ENCODE data around the gene PCSK4. TPM values are rescaled to one million over a fixed set of nuclear protein-coding genes. Genes with fewer than 3 reads are reported as not detected.

Gene PCSK4
- total and polyA plus RNA-seq, 2 of the 4 experiments (the other 2 are of a cell fraction): 0.72 to 1.7 TPM

- ATAC-seq (ENCODE audit: low read depth) (no peak), DNase-seq (no peak)
- Histone ChIP-seq H3K4me2 (ENCODE audit: low read depth, low read length) (no peak overlapping the region), H3K56ac (ENCODE audit: extremely low read depth, insufficient read depth, low read length) (no peak overlapping the region), H3K36me3 (ENCODE audit: control insufficient read depth, insufficient read depth, low read length) (peaks cover 53% of the 10 kb centered on the region), H4K20me1 (ENCODE audit: insufficient read depth, low read length) (peaks cover 17% of the 10 kb centered on the region), H3K4me3 (ENCODE audit: insufficient read depth, low read depth, low read length) (no peak overlapping the region), H4K5ac (ENCODE audit: low read depth, low read length) (no peak overlapping the region), H3K23ac (ENCODE audit: low read depth, low read length) (no peak overlapping the region), H2AFZ (replicated peaks; ENCODE audit: low read length, poor library complexity) (peak overlapping the region; percentile 51), H2BK5ac (ENCODE audit: low read depth, low read length, poor library complexity, severe bottlenecking) (no peak overlapping the region), H3K27ac (ENCODE audit: insufficient read depth, low read length) (no peak overlapping the region), H3K4me1 (ENCODE audit: control insufficient read depth, insufficient read depth, low read length) (peaks cover 2% of the 10 kb centered on the region; the same call in 1 of the 2 replicates), H2BK15ac (ENCODE audit: low read depth, low read length) (no peak overlapping the region), H2BK120ac (ENCODE audit: low read depth, low read length) (no peak overlapping the region), H4K8ac (ENCODE audit: low read depth in 2 of 2, low read length in 2 of 2) (no peak overlapping the region), H3K79me1 (ENCODE audit: low read depth in 1 of 2, low read length in 2 of 2) (peaks cover 15 to 38% of the 10 kb centered on the region in 2 experiments), H3K18ac (ENCODE audit: low read depth, low read length) (no peak overlapping the region), H3K27me3 (ENCODE audit: control insufficient read depth, insufficient read depth, low read length) (no peaks in the 10 kb centered on the region), H3K14ac (replicated peaks; ENCODE audit: low read depth, low read length) (no peak overlapping the region), H2AK5ac (ENCODE audit: low read depth, low read length) (no peak overlapping the region), H2BK20ac (ENCODE audit: low read depth, low read length) (no peak overlapping the region), H3K9ac (ENCODE audit: low read depth, low read length) (no peak overlapping the region), H3K9me3 (ENCODE audit: control insufficient read depth, insufficient read depth, low read length) (no peaks in the 10 kb centered on the region), H4K91ac (ENCODE audit: insufficient read depth, low read depth, low read length) (no peak overlapping the region), H2AK9ac (replicated peaks; ENCODE audit: low read depth, low read length, poor library complexity) (no peak overlapping the region), H3K9me1 (ENCODE audit: insufficient read depth, low read length) (no peaks in the 10 kb centered on the region; the same call in 1 of the 2 replicates), H3K4ac (ENCODE audit: low read depth, low read length) (no peak overlapping the region)
- in situ Hi-C loops (cut with MboI; ENCODE audit: low sequenced_read_pairs): no loop called here
- dilution Hi-C loops (cut with HindIII; ENCODE audit: low sequenced_read_pairs, unreplicated experiment): no loop called here
- WGBS, 2 experiments (ENCODE audit: extremely low coverage in 2 of 2, insufficient read length in 1 of 2): 93% methylated on average over 17 of the region's 17 CpGs; no CpG with 5 or more reads in 1 of the 2 experiments
- TF ChIP-seq POLR2A (IDR thresholded peaks at IDR 0.05; ENCODE audit: low read depth, low read length): no peak
- BruUV-seq (replicated peaks): no TSS peak
- CTCF ChIA-PET: no interaction called here
- intact Hi-C loops (cut with micrococcal nuclease): no loop called here
- POLR2A ChIA-PET (ENCODE audit: unreplicated experiment): no interaction called here
Observed at GRCh38 chr19:1434040-1434366, 56.1 kb downstream of the PCSK4 start.

All from IMR-90 (cell line).